ENCODE measurements around the gene LRRC58.

Gene LRRC58

DNA sequence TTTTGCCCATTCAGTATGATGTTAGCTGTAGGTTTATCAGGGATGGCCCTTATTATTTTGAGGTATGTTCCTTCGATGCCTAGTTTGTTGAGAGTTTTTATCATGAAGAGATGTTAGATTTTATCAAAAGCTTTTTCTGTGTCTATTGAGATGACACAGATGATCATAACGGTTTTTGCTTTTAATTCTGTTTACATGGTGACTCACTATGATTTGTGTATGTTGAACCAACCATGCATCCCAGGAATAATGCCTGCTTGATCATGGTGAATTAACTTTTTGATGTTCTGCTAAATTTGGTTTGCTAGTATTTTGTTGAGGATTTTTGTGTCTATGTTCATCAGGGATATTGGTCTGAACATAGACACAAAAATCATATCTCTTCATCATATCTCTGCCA is 72.4 kb downstream of the LRRC58 start:
- no peak for DNase-seq (ENCODE audit: low spot score)

GRCh38 chr3:120275618-120276017 is 73.5 kb downstream of the LRRC58 start:
- no peak for DNase-seq (ENCODE audit: low spot score)

GRCh38 chr3:120274739-120275167 is 74.4 kb downstream of the LRRC58 start:
- no peak for DNase-seq (ENCODE audit: low spot score)
